Muscle layer of duodenum (tissue), 2 donors: ENCODE results near the gene NTM.

Experiments
- H3K27ac ChIP-seq: one replicate; pipeline ENCODE4 v1.7.0; 2013; ENCODE audit warnings: mild to moderate bottlenecking, low read length
- H3K27me3 ChIP-seq: one replicate; pipeline ENCODE4 v1.7.0; 2013; ENCODE audit warnings: low read depth, mild to moderate bottlenecking, control low read depth, low read length
- H3K36me3 ChIP-seq, 2 donors: one replicate each; pipeline ENCODE4 v1.7.0; 2013; ENCODE audit warnings: low read length in 2 of 2, control low read depth in 1 of 2, mild to moderate bottlenecking in 1 of 2; ENCODE audit not compliant: insufficient read depth in 2 of 2, control insufficient read depth in 1 of 2
- H3K4me1 ChIP-seq, 2 donors: one replicate each; pipeline ENCODE4 v1.7.0; 2013; ENCODE audit warnings: low read length in 2 of 2, mild to moderate bottlenecking in 2 of 2, control low read depth in 1 of 2, moderate library complexity in 1 of 2; ENCODE audit not compliant: insufficient read depth in 2 of 2, control insufficient read depth in 1 of 2
- H3K4me3 ChIP-seq, 2 donors: one replicate each; pipeline ENCODE4 v1.7.0; 2013; ENCODE audit warnings: low read length in 2 of 2, low read depth in 1 of 2, mild to moderate bottlenecking in 1 of 2
- H3K9me3 ChIP-seq, 2 donors: one replicate each; pipeline ENCODE4 v1.7.0; 2013; ENCODE audit warnings: low read length in 2 of 2, control low read depth in 1 of 2, mild to moderate bottlenecking in 1 of 2; ENCODE audit not compliant: control insufficient read depth in 1 of 2
- donor health status: healthy.

NTM gene

DNA sequence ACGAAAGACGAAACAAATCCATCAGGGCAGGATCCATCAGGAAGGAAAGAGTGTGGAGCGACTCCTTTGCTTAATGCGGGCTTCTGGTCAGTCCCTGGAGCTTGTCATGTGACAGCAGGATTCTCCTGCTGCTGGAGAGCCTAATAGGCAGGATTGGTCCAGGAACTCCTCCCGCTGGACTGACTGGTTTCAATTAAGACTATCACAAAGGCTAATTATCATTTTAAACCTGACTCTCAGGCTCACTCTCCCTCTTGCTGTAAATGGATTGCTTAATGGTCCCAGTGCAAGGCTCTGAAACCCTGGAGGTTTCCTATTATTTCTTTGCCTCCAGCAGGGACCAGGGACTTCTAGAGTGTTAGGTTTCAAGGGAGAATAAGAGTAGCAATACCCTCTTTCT is 493.8 kb downstream of the NTM start:
- no peaks in the 10 kb centered on the region for H3K9me3 ChIP-seq

DNA sequence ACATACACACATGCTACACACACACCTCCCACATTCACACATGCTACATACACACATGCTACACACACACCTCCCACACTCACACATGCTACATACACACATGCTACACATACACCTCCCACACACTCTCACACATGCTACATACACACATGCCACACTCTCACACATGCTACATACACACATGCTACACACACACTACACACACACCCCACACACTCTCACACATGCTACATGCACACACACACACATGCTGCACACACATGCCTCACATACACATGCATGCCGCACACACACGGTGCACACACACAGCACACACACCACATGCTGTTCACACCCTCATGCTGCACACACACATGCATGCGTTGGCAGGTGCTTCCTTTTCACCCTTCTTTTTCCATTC is 495.4 kb downstream of the NTM start:
- H3K4me1 ChIP-seq, result no peaks in the 10 kb centered on the region
- no peaks in the 10 kb centered on the region for H3K27me3 ChIP-seq
- no peak overlapping the region for H3K4me3 ChIP-seq
- H3K36me3 ChIP-seq, result no peaks in the 10 kb centered on the region
- no peaks in the 10 kb centered on the region for H3K9me3 ChIP-seq
- no peak overlapping the region for H3K27ac ChIP-seq

More for the DNA sequence above, 493.8 kb downstream of the NTM start:
- Histone ChIP-seq H3K36me3 (no peaks in the 10 kb centered on the region), H3K27ac (no peak overlapping the region), H3K27me3 (no peaks in the 10 kb centered on the region), H3K4me3 (no peak overlapping the region), H3K4me1 (no peaks in the 10 kb centered on the region)

DNA sequence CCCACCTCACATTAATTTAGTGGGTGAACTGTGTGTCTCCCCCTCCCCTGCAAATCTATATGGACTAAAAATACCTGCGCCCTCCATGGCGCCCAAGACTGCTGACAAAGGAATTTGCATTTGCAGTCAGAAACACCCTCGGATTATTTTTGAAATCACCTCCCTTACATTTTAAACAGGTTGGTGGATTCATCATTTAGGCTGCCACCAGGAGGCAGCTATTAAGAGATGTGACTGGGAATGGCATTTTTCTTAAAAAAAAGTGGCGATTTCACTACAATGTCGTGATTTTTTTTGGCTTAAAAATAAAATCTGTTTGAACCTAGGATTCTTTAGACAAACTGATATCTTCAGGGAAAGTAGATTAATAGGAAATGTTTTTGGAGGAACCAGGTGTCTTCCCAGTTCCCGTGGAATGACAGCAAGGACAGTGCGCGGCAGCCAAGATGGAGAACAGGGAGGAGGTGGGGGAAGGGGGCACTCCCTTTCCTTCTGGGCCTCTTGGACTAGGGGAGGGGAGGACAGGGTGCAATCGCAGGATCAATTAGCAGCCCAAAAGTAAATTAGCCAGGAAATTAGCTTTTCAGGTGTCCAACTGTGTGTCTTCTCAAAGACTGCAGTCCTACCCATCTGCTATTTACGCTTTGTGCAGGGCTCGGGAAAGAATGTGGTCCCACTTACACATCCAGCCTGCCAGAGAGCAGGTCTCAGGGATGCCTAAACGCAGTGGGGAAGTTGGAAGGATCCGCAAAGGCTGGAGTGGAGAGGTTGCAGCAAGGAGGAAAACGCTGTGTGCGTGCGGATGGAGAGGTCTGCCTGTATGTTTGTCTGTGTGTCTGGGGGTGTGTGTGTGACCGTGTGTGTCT is 496.4 kb downstream of the NTM start:
- no peak overlapping the region for H3K27ac ChIP-seq
- H3K4me3 ChIP-seq, result no peak overlapping the region
- H3K27me3 ChIP-seq, result no peaks in the 10 kb centered on the region
- H3K9me3 ChIP-seq, result no peaks in the 10 kb centered on the region
- H3K36me3 ChIP-seq, result no peaks in the 10 kb centered on the region
- no peaks in the 10 kb centered on the region for H3K4me1 ChIP-seq

DNA sequence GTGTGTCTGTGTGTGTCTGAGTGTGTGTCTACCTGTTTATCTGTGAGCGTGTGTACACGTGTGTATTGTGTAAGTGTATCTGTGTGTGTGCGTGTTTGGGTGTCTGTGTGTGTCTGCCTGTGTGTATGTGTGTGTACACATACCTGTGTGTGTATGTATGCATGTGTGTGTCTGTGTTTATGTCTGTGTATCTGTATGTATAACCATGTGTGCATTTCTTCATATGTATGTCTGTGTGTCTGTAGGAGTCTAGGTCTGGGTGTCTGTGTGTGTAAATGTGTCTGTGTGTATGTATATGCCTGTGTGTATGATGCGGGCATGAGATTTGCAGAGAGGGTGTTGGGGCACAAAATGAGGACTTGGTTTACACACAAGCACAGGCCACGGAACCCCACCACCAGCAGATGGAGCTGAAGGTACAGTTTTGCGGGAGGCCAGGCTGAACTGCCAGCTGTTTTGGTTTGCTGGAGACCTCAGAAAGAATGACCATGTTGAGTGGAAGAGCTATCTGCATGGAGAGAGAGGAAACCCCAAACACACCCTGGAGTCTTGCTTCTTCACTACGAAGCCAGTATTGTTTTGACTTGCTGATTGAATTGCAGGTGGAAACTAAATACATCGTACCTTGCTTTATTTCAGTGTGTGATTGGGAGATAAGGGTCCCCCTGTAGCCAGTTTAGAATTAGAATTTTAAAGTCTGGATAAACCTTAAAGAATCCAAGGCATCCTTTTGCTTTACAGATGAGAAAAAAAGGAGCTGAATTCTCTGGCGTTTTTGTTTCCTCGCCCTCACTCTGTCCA is 497.2 kb downstream of the NTM start:
- no peaks in the 10 kb centered on the region for H3K9me3 ChIP-seq
- no peak overlapping the region for H3K4me3 ChIP-seq
- H3K27me3 ChIP-seq, result no peaks in the 10 kb centered on the region
- no peak overlapping the region for H3K27ac ChIP-seq
- no peaks in the 10 kb centered on the region for H3K36me3 ChIP-seq
- no peaks in the 10 kb centered on the region for H3K4me1 ChIP-seq

DNA sequence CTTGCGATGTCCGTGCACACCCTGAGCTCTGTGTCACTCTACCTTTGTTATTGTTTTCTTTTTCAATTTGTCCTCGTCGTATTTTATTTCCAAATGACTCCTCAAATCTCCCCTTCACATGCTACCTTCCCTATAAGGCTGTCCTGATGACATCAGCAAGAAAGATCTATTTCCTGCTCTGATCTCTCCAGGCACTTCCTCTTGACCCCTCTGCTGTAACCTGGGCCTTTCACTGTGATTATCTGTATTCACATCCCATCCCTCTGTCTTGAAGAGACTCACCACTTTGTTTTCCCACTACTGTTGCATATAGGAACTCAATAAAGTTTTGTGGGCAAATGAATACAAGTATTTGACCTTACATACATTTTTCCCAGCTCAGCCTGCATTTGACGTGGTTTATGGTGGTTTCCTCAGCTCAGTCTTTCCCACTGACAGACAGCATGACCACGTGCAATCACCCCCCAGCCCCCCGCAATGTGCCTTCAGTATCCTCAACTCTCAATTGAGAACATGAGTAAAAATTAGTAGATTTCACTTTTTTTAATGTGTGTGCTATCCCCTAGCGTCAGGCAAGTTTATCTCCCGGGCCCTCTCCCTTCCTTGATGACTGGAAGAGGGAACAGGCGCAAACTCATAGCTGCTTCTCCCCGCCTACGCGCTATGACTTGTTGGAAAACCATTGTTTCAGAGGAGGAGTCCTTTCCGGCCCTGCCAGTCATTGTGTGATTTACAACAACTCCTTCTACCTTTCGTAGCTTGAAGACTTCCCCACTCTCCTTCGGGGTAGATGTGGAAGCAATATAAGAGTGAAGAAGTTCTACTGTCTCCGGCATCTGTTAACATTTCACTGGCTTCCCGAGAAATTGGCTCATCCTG is 498.5 kb downstream of the NTM start:
- H3K27me3 ChIP-seq, result no peaks in the 10 kb centered on the region
- H3K27ac ChIP-seq, result no peak overlapping the region
- H3K36me3 ChIP-seq, result no peaks in the 10 kb centered on the region
- no peaks in the 10 kb centered on the region for H3K4me1 ChIP-seq
- H3K9me3 ChIP-seq, result no peaks in the 10 kb centered on the region
- H3K4me3 ChIP-seq, result no peak overlapping the region

DNA sequence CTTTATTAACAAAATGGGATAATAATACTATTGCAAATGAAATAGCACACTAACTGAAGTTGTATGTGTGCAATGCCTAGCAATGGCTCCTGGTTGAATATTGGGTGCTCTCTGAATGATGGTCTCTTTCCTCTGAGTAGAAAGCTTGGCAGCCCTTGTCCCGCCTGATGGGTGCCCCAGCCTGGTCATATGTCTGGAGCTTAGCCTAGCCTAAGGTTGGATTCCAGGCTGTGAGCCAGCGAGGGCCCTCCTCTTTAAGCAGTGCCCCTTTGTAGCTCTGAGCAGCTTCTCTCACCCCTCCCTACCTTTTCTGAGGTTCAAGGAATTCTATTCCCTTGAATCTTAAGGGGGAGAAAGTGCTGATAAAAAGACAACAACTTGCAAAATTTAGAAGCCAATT is 499.9 kb downstream of the NTM start:
- H3K36me3 ChIP-seq, result no peaks in the 10 kb centered on the region
- H3K9me3 ChIP-seq, result no peaks in the 10 kb centered on the region
- no peaks in the 10 kb centered on the region for H3K27me3 ChIP-seq
- no peak overlapping the region for H3K4me3 ChIP-seq
- H3K4me1 ChIP-seq, result no peaks in the 10 kb centered on the region
- H3K27ac ChIP-seq, result no peak overlapping the region

DNA sequence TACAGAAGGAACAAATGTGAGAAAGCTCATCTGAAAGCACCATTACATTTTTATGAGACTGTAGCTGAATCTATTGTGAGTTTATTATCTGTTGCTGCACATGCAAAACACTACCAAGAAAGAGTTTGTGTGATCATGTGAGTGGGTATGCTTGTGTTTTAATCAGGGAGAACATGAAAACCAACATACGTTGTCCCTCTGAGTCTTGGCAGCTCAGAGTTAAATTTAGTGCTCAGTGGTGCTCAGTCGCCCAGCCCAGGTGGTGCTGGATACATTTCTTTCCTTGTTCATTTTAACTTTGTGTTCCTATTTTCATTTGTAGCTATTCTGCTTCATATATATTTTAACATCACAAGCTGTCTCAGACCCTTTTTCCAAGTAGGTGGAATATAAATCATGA is 500.6 kb downstream of the NTM start:
- H3K4me1 ChIP-seq, result peaks cover 0 to 5% of the 10 kb centered on the region in 2 donors
- no peaks in the 10 kb centered on the region for H3K27me3 ChIP-seq
- H3K9me3 ChIP-seq, result no peaks in the 10 kb centered on the region
- no peaks in the 10 kb centered on the region for H3K36me3 ChIP-seq
- H3K4me3 ChIP-seq, result no peak overlapping the region
- H3K27ac ChIP-seq, result no peak overlapping the region

DNA sequence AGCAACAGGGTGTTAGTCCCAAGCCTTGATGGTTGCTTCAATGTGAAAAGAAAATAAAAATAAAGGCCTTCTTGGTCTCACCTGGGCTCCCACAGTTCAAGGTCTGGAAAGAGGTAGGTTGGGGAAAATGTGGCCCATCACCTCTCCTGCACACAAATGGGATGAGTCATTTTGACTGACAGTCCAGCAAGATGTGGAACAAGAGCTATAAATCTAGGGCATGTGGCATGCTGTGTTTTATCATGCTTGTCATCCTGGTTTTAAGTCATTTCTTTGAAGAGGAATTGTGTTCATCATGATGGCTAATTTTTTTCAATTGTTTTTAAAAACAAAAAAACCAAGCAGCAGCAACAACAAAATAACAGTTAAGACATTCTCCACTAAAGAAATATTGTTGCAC is 503.7 kb downstream of the NTM start:
- Histone ChIP-seq H3K4me1 (peaks cover 0 to 11% of the 10 kb centered on the region in 2 donors), H3K9me3 (no peaks in the 10 kb centered on the region), H3K4me3 (no peak overlapping the region), H3K27me3 (no peaks in the 10 kb centered on the region), H3K27ac (no peak overlapping the region), H3K36me3 (no peaks in the 10 kb centered on the region)

DNA sequence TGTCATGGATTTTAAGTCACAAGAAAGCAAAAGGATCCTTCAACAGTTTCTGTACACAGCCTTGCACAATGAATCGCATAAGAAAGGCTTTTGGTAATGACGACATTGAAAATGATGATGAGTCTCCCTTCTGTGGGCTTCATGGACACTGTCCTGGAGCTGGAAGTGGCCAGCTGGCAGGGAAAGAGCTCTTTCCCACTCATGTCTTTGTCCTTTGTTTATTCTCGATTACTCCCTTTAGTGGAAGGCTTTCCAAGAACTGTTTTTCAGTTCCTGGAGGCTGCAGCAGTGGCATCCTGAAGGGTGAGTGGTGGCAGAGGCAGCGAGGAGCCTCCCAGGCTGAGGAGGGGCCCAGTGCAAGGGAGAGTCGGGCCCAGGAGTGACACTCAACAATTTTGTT is 505.2 kb downstream of the NTM start:
- Histone ChIP-seq H3K27me3 (no peaks in the 10 kb centered on the region), H3K27ac (no peak overlapping the region), H3K36me3 (no peaks in the 10 kb centered on the region), H3K4me3 (no peak overlapping the region), H3K4me1 (peaks cover 0 to 11% of the 10 kb centered on the region in 2 donors), H3K9me3 (no peaks in the 10 kb centered on the region)

DNA sequence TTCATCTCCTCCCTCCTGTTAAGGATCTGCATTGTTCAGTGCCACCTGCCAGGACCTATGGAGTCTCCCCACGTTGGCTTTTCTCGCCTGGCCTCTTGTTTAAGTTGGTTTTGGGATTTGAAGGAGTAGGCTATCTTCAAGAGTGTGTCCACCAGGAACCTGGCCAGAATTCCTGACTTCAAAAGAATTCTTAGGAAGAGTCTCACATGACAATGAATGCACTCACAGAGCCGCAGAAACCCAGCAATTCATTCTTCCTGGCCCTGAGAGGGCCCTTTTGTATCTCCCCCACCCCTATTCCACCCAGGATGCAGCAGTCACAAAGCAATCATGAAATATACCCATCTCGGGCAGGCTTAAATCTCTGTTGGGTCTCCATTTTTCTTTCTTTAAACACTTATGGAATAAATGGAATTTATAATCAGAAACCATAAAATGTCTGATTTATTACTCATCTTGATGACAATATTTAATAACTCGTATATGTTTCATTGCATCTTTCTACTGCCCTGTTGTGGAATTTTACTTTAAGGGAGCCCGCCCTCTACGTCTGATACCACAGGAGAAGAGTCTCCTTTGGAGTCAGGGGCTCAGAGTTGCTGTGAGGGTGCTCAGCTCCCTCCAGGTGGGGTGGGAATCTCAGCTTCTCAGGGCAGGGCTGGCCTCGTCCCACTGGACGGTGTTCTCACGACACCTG is 507.0 kb downstream of the NTM start:
- no peaks in the 10 kb centered on the region for H3K9me3 ChIP-seq
- no peak overlapping the region for H3K4me3 ChIP-seq
- peaks cover 0 to 11% of the 10 kb centered on the region in 2 donors for H3K4me1 ChIP-seq
- H3K36me3 ChIP-seq, result no peaks in the 10 kb centered on the region
- H3K27ac ChIP-seq, result no peak overlapping the region
- no peaks in the 10 kb centered on the region for H3K27me3 ChIP-seq
